ENCODE data around the gene RAPGEF1. TPM values are rescaled to one million over a fixed set of nuclear protein-coding genes. Genes with fewer than 3 reads are reported as not detected.

The RAPGEF1 gene
- total and polyA plus RNA-seq, 8 donors = 17.1 to 62.6 (median 44.8) TPM

DNA sequence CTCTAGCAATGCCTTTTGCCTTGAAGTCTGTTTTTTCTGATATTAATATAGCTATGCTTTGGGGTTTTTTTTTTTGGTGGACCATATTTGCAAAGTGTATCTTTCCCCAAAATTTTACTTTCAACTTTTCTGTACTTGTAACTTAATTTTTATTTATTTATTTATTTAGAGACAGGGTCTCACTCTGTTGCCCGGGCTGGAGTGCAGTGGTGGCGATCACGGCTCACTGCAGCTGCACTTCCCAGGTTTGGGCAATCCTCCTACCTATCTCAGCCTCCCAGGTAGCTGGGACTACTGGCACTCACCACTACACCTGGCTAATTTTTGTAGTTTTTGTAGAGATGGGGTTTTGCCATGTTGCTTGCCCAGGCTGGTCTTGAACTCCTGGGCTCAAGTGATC is 173.7 kb downstream of the RAPGEF1 start:
- ATAC-seq (no peak), DNase-seq (no peak), FAIRE-seq (no peak)
- no peak overlapping the region for H3K4me3 ChIP-seq
- no peaks in the 10 kb centered on the region for H3K9me3 ChIP-seq
- H3K27ac ChIP-seq = no peak overlapping the region
- H3K27me3 ChIP-seq = no peaks in the 10 kb centered on the region
- H3K36me3 ChIP-seq = no peaks in the 10 kb centered on the region
- TF ChIP-seq, protein P1, sequence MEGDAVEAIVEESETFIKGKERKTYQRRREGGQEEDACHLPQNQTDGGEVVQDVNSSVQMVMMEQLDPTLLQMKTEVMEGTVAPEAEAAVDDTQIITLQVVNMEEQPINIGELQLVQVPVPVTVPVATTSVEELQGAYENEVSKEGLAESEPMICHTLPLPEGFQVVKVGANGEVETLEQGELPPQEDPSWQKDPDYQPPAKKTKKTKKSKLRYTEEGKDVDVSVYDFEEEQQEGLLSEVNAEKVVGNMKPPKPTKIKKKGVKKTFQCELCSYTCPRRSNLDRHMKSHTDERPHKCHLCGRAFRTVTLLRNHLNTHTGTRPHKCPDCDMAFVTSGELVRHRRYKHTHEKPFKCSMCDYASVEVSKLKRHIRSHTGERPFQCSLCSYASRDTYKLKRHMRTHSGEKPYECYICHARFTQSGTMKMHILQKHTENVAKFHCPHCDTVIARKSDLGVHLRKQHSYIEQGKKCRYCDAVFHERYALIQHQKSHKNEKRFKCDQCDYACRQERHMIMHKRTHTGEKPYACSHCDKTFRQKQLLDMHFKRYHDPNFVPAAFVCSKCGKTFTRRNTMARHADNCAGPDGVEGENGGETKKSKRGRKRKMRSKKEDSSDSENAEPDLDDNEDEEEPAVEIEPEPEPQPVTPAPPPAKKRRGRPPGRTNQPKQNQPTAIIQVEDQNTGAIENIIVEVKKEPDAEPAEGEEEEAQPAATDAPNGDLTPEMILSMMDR (IDR thresholded peaks at IDR 0.05) = no peak
- 99 to 100% methylated on average over 3 of the region's 3 CpGs for WGBS, 2 donors
- H3K4me1 ChIP-seq = no peaks in the 10 kb centered on the region
- intact Hi-C loops (cut with DNase I) = no loop called here

DNA sequence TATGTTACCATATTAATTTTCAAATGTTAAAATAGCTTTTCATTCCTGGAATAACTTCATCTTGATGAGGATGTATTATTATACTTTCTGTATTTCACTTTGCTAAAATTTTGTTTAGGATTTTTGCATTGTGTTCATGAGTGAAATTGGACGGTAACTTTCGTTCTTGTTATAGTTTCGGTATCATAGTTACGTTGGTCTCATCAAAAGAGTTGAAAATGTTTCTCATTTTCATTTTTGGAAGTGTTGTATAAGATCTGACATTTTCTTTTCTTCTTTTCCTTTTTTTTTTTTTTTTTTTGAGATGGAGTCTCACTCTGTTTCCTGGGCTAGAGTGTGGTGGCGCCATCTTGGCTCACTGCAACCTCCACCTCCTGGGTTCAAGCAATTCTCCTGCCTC is 174.5 kb downstream of the RAPGEF1 start:
- H3K9me3 ChIP-seq = no peaks in the 10 kb centered on the region
- DNase-seq (no peak), ATAC-seq (no peak), FAIRE-seq (no peak)
- no peak overlapping the region for H3K4me3 ChIP-seq
- intact Hi-C loops (cut with DNase I) = no loop called here
- no peaks in the 10 kb centered on the region for H3K36me3 ChIP-seq
- H3K27me3 ChIP-seq = no peaks in the 10 kb centered on the region
- no peak overlapping the region for H3K27ac ChIP-seq
- no peaks in the 10 kb centered on the region for H3K4me1 ChIP-seq
- TF ChIP-seq, protein P1 (IDR thresholded peaks at IDR 0.05) = no peak
- WGBS, 2 donors = 95 to 97% methylated on average over 5 of the region's 5 CpGs

DNA sequence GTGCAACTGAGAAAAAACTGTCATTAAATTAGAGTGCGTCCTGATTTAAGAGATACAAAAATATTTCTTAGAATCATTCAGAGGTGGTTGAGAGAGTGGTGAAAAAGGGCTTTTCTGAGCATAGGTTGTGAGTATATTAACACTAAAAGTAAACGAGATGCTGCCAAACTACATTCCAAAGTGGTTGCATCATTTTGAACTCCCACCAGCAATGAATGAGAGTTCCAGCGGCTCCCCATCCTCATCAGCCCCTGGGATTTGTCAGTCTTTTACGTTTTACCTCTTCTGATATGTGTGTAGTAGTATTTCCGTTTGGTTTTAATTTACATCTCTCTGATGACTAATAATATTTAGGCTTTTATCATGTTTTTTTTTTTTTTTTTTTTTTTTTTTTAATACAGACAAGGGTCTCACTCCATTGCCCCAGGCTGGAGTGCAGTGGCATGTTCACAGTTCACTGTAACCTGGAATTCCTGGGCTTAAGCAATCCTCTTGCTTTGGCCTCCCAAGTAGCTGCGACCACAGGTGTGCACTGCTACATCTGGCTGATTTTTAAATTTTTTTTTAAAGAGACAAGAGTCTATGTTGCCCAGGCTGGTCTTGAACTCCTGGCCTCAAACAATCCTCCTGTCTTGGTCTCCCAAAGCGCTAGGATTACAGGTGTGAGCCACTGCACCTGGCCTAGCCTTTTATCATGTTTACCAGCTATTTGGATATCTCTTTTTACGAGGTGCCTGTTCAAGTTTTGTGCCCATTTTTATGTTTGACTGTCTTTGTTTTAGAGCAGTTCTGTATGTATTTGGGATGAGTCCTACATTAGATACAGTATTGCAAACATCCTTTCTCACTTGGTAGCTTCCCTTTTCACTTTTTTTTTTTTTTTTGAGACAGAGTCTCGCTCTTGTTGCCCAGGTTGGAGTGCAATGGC is 177.6 kb downstream of the RAPGEF1 start:
- intact Hi-C loops (cut with DNase I) = no loop called here

DNA sequence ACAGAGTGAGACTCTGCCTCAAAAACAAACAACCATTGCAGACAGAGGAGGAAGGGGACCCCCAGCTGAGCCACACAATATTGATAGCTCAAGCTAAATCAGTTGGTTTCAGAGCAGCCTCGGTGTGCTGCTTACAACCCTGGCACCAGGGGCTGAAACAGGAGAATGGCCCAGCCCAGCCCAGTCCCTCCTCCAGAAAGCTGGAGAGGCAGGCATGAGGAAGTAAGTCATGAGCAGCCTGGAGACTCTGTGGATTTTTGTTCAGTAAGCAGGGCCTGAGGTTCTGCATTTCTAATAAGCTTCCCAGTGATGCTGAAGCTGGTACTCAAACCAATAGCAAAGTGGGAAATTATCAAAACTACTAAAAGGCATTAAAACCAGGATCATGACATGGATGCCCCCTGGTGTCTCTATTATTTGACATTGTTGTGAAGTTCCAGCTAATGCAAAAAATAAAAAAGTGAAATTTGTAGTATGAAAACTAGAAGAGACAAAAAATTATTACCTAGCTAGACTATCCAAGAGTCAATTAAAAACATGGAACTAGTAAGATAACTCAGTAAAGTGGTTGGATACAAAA is 180.4 kb downstream of the RAPGEF1 start:
- TF ChIP-seq, protein P1 (IDR thresholded peaks at IDR 0.05) = no peak
- no peaks in the 10 kb centered on the region for H3K27me3 ChIP-seq
- DNase-seq = no peak
- WGBS, 2 donors = 50 to 60% methylated on average over 1 of the region's 1 CpG
- H3K4me3 ChIP-seq = no peak overlapping the region
- intact Hi-C loops (cut with DNase I) = no loop called here
- H3K9me3 ChIP-seq = no peaks in the 10 kb centered on the region
- peak in 3 of 4 donors; percentile 39 to 60 (median 43) for ATAC-seq
- H3K4me1 ChIP-seq = no peaks in the 10 kb centered on the region
- H3K27ac ChIP-seq = no peak overlapping the region
- H3K36me3 ChIP-seq = no peaks in the 10 kb centered on the region
- no peak for FAIRE-seq

More for the DNA sequence above, 177.6 kb downstream of the RAPGEF1 start:
- WGBS, 2 donors = 62% methylated on average over 9 of the region's 9 CpGs
- ATAC-seq (peak in 3 of 4 donors; percentile 12 to 64 (median 18)), DNase-seq (no peak), FAIRE-seq (no peak)
- no peak overlapping the region for H3K4me3 ChIP-seq
- H3K9me3 ChIP-seq = no peaks in the 10 kb centered on the region
- no peaks in the 10 kb centered on the region for H3K36me3 ChIP-seq
- H3K27ac ChIP-seq = no peak overlapping the region
- TF ChIP-seq, protein P1 (IDR thresholded peaks at IDR 0.05) = no peak
- no peaks in the 10 kb centered on the region for H3K4me1 ChIP-seq
- H3K27me3 ChIP-seq = no peaks in the 10 kb centered on the region
